K562 (cell line): ENCODE measurements around the gene ADAMTS2. TPM values are rescaled to one million over a fixed set of nuclear protein-coding genes. Genes with fewer than 3 reads are reported as not detected.

ENCODE experiments used
- ATAC-seq: fragments of 200-7000 bp; cut with Tn5 transposase; 3 replicates; pipeline ENCODE4 v1.9.1; 2020; ENCODE audit warnings: moderate library complexity
- BruUV-seq: library from RNA; stranded (reverse); fragments of 400-500 nt; replicated peaks from 2 replicates; lab custom pipeline; 2021; lab: Mats Ljungman, UMichigan
- CTCF ChIA-PET: fragments of 300-600 bp; formaldehyde crosslinking; extraction: SDS; loops from one replicate; lab custom pipeline; 2021; ENCODE audit warnings: low intra/inter-chr PET ratio; lab: Yijun Ruan, JAX
- POLR2A ChIA-PET: fragments of 300-600, 350-650 bp; sonication (Branson Sonifier 250); formaldehyde crosslinking; extraction: SDS; loops from one replicate; lab custom pipeline; 2021; ENCODE audit warnings: antibody characterized with exemption, inconsistent platforms; lab: Yijun Ruan, JAX
- DNase-seq, 4 experiments: peaks; one replicate each; pipeline versions ENCODE4 v3.0.0 to v3.0.0-alpha.2; 2011 to 2018; ENCODE audit warnings: low spot score in 3 of 4, mixed read lengths in 3 of 4; ENCODE audit errors: extremely low read depth in 1 of 4
- FAIRE-seq: peaks from 2 replicates; lab custom pipeline; 2011; peaks lifted over from hg19 to GRCh38; lab: Jason Lieb, UNC
- H2AFZ ChIP-seq: 2 replicates; pipeline ENCODE4 v1.6.0; 2011; ENCODE audit warnings: low read depth, low read length, control low read depth, inconsistent platforms
- H3K27ac ChIP-seq: fragments of 200-600 bp; 3 replicates; pipeline ENCODE4 v1.8.0; 2011; ENCODE audit warnings: low read depth, mild to moderate bottlenecking, control low read depth, inconsistent platforms, low read length, moderate library complexity, mixed read lengths; ENCODE audit errors: extremely low read depth
- H3K27me3 ChIP-seq, 2 experiments: fragments of 300-600 bp in 1 of 2; 2 replicates in 1 of 2; 3 replicates in 1 of 2; pipeline versions ENCODE4 v1.6.0 to v1.8.0; 2011; ENCODE audit warnings: inconsistent platforms in 2 of 2, low read length in 2 of 2, mild to moderate bottlenecking in 1 of 2, mixed read lengths in 1 of 2, moderate library complexity in 1 of 2; ENCODE audit not compliant: control insufficient read depth in 2 of 2, insufficient read depth in 2 of 2
- H3K36me3 ChIP-seq: fragments of 300-600 bp; 3 replicates; pipeline ENCODE4 v1.8.0; 2011; ENCODE audit warnings: mild to moderate bottlenecking, low read length, inconsistent platforms; ENCODE audit not compliant: control insufficient read depth, insufficient read depth
- H3K4me1 ChIP-seq, 2 experiments: fragments of 200-600 bp in 1 of 2; replicated peaks in 1 of 2; 2 replicates in 1 of 2; 3 replicates in 1 of 2; pipeline versions ENCODE4 v1.5.1 to v1.8.0; 2011; ENCODE audit warnings: inconsistent platforms in 2 of 2, low read length in 2 of 2, mild to moderate bottlenecking in 1 of 2, mixed read lengths in 1 of 2, moderate library complexity in 1 of 2; ENCODE audit not compliant: control insufficient read depth in 2 of 2, insufficient read depth in 2 of 2
- H3K4me2 ChIP-seq: 2 replicates; pipeline ENCODE4 v1.6.1; 2011; ENCODE audit warnings: low read length, control low read depth, inconsistent platforms, mixed read lengths; ENCODE audit not compliant: insufficient read depth
- H3K4me3 ChIP-seq: fragments of 200-600 bp; sonication (generic), shearing (Covaris generic); 2 replicates; pipeline ENCODE4 v1.5.1; 2016; ENCODE audit warnings: control low read depth, inconsistent platforms
- H3K79me2 ChIP-seq: fragments of 200-600 bp; 3 replicates; pipeline ENCODE4 v1.8.0; 2011; ENCODE audit warnings: low read length, inconsistent platforms; ENCODE audit not compliant: control insufficient read depth, insufficient read depth
- H3K9ac ChIP-seq, 2 experiments: 2 replicates each; pipeline versions ENCODE4 v1.6.0 to v1.6.1; 2011; ENCODE audit warnings: low read depth in 2 of 2, low read length in 2 of 2, control low read depth in 1 of 2, inconsistent platforms in 1 of 2, mild to moderate bottlenecking in 1 of 2, mixed read lengths in 1 of 2; ENCODE audit not compliant: insufficient read depth in 1 of 2
- H3K9me1 ChIP-seq: one replicate; pipeline ENCODE4 v1.6.0; 2011; ENCODE audit warnings: inconsistent platforms, mild to moderate bottlenecking, low read length, moderate library complexity; ENCODE audit not compliant: control insufficient read depth, insufficient read depth
- H3K9me3 ChIP-seq: replicated peaks from 2 replicates; pipeline ENCODE4 v1.5.1; 2011; ENCODE audit warnings: low read depth, low read length, inconsistent platforms; ENCODE audit not compliant: control insufficient read depth, insufficient read depth
- H4K20me1 ChIP-seq: replicated peaks from 2 replicates; pipeline ENCODE4 v1.6.1; 2011; ENCODE audit warnings: low read length, inconsistent platforms, mixed read lengths; ENCODE audit not compliant: control insufficient read depth, insufficient read depth
- E2F8 ChIP-seq: fragments of 450-650 bp; IDR thresholded peaks from 2 replicates; pipeline ENCODE4 v1.7.1; 2018; ENCODE audit warnings: mild to moderate bottlenecking, low read depth; ENCODE audit not compliant: partially characterized antibody
- GABPB1 ChIP-seq: sonication (generic); formaldehyde crosslinking; IDR thresholded peaks from 2 replicates; pipeline ENCODE4 v1.8.0; 2022; ENCODE audit warnings: mild to moderate bottlenecking, missing genetic modification reagents
- HDAC6 ChIP-seq: IDR thresholded peaks from 2 replicates; pipeline ENCODE4 v1.6.1; 2012; ENCODE audit warnings: low read depth, mild to moderate bottlenecking, control low read depth, inconsistent platforms, low read length, moderate library complexity
- LCOR ChIP-seq: sonication (generic); formaldehyde crosslinking; IDR thresholded peaks from 2 replicates; pipeline ENCODE4 v1.8.0; 2022; ENCODE audit warnings: mild to moderate bottlenecking, missing genetic modification reagents
- MECOM ChIP-seq: fragments of 250-450 bp; sonication (Bioruptor Pico); IDR thresholded peaks from 2 replicates; pipeline ENCODE4 v1.8.0; 2022; ENCODE audit warnings: inconsistent platforms
- RBM34 ChIP-seq: fragments of 200-400 bp; formaldehyde crosslinking; IDR thresholded peaks from 2 replicates; pipeline ENCODE4 v1.6.1; 2018; ENCODE audit warnings: low read length, borderline replicate concordance; ENCODE audit not compliant: insufficient read depth
- RNF219 ChIP-seq: fragments of 250-450 bp; sonication (Bioruptor Pico); IDR thresholded peaks from 2 replicates; pipeline ENCODE4 v1.5.0; 2022; ENCODE audit warnings: mild to moderate bottlenecking
- SIX5 ChIP-seq, 2 experiments: IDR thresholded peaks; 2 replicates each; pipeline ENCODE4 v1.6.1; 2011; ENCODE audit warnings: low read length in 2 of 2, borderline replicate concordance in 1 of 2, low read depth in 1 of 2, mild to moderate bottlenecking in 1 of 2, moderate library complexity in 1 of 2; ENCODE audit not compliant: insufficient read depth in 1 of 2
- ZBTB7A ChIP-seq: IDR thresholded peaks from 2 replicates; pipeline ENCODE4 v1.6.1; 2011; ENCODE audit warnings: low read depth, mild to moderate bottlenecking, low read length, moderate library complexity, borderline replicate concordance; ENCODE audit not compliant: control insufficient read depth
- ZKSCAN8 ChIP-seq: fragments of 200-800 bp; sonication (Bioruptor generic); IDR thresholded peaks from 2 replicates; pipeline ENCODE4 v1.6.1; 2016; ENCODE audit warnings: missing genetic modification characterization, missing compliant biosample characterization
- WGBS: fragments of 100-300 bp; shearing (Covaris generic); methylation state at CpG from one replicate; pipeline ENCODE4 v1.1.6; 2016; ENCODE audit warnings: low coverage, mixed read lengths; ENCODE audit not compliant: insufficient coverage; ENCODE audit errors: missing lambda C conversion rate; 5-methylcytosine and 5-hydroxymethylcytosine counted together
- in situ Hi-C: fragments of 300-500 bp; cut with MboI; formaldehyde crosslinking; loops from 4 replicates; pipeline ENCODE4 v1.15.0; 2018; ENCODE audit warnings: inconsistent platforms, mixed read lengths
- intact Hi-C: fragments of 100-400 bp; cut with micrococcal nuclease; formaldehyde crosslinking; loops from 2 replicates; pipeline ENCODE4 v1.14.2; 2022
- polyA plus RNA-seq, 8 experiments: library from polyadenylated mRNA; depleted of rRNA in 4 of 8; stranded (reverse) in 5 of 8; unstranded in 3 of 8; fragments of >200 nt; fragmentation: Nextera tagmentation in 2 of 8; fragmentation: Illumina TruSeq in 1 of 8; extraction: Ambion mirVana in 2 of 8; extraction: Trizol in 1 of 8; gene quantifications; 2 replicates each; pipeline versions ENCODE4 v1.2.1 to v1.2.3, GENCODE V29; 2011 to 2014; ENCODE audit warnings: inconsistent platforms in 1 of 8, missing spikeins in 1 of 8
- total RNA-seq, 7 experiments: library from RNA; depleted of rRNA in 6 of 7; stranded (reverse); fragments of >200 nt in 6 of 7; fragmentation: Illumina TruSeq in 2 of 7; extraction: Trizol in 2 of 7; gene quantifications; 2 replicates each; pipeline versions ENCODE4 v1.2.1 to v1.2.3, GENCODE V29; 2011 to 2021; ENCODE audit warnings: low replicate concordance in 1 of 7
- TF ChIP-seq, protein P1 (sequence below): fragments of 450-650 bp; IDR thresholded peaks from one replicate; pipeline ENCODE4 v1.6.1; 2018; ENCODE audit warnings: mild to moderate bottlenecking, moderate library complexity; ENCODE audit not compliant: partially characterized antibody
- TF ChIP-seq, protein P2 (sequence below): fragments of 450-650 bp; IDR thresholded peaks from 2 replicates; pipeline ENCODE4 v1.6.1; 2018; ENCODE audit warnings: mild to moderate bottlenecking, low read depth; ENCODE audit not compliant: partially characterized antibody

The ADAMTS2 gene
- total and polyA plus RNA-seq, 9 of the 15 experiments (the other 6 are each of a cell fraction or from before 2014, with no cell fraction given) = not detected

DNA sequence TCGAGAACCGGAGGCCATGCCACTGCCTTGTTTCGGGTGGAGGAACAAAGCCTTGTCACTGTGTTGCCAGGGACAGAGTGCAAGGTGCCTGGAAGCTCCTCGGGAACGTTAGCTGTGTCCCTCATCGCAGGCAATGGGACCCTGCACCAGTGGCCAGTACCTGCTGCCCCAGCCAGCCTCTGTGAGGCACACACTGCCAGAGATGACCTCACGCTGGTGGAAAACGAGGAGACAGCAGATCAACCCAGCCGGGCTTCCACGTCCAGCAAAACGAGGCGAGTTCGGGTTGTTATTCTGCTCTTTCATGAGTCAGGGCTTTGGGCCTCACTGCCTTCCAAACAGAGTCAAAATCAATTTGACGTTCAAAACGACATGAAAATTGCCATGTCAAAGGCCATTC, 104.1 kb downstream of the ADAMTS2 start:
- no peak overlapping the region for H3K9ac ChIP-seq
- TF ChIP-seq RBM34 = no peak
- no peak for TF ChIP-seq LCOR
- TF ChIP-seq SIX5 (IDR thresholded peaks at IDR 0.05; ENCODE audit: borderline replicate concordance in 1 of 2, insufficient read depth in 1 of 2, low read depth in 1 of 2, low read length in 2 of 2) = no peak
- TF ChIP-seq RNF219 (CRISPR knock-in tag) = no peak
- no peak for TF ChIP-seq GABPB1 (CRISPR knock-in tag)
- no peak for TF ChIP-seq ZBTB7A
- TF ChIP-seq, protein P1, sequence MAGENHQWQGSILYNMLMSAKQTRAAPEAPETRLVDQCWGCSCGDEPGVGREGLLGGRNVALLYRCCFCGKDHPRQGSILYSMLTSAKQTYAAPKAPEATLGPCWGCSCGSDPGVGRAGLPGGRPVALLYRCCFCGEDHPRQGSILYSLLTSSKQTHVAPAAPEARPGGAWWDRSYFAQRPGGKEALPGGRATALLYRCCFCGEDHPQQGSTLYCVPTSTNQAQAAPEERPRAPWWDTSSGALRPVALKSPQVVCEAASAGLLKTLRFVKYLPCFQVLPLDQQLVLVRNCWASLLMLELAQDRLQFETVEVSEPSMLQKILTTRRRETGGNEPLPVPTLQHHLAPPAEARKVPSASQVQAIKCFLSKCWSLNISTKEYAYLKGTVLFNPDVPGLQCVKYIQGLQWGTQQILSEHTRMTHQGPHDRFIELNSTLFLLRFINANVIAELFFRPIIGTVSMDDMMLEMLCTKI = no peak
- TF ChIP-seq, protein P2, sequence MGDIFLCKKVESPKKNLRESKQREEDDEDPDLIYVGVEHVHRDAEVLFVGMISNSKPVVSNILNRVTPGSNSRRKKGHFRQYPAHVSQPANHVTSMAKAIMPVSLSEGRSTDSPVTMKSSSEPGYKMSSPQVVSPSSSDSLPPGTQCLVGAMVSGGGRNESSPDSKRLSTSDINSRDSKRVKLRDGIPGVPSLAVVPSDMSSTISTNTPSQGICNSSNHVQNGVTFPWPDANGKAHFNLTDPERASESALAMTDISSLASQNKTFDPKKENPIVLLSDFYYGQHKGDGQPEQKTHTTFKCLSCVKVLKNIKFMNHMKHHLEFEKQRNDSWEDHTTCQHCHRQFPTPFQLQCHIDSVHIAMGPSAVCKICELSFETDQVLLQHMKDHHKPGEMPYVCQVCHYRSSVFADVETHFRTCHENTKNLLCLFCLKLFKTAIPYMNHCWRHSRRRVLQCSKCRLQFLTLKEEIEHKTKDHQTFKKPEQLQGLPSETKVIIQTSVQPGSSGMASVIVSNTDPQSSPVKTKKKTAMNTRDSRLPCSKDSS = no peak
- TF ChIP-seq ZKSCAN8 (CRISPR knock-in tag) = no peak
- no peak for TF ChIP-seq E2F8
- TF ChIP-seq HDAC6 = no peak
- TF ChIP-seq MECOM = no peak
- no peaks in the 10 kb centered on the region for H3K9me1 ChIP-seq
- ATAC-seq (no peak), DNase-seq (no peak), FAIRE-seq (no peak)
- intact Hi-C loops = no loop called here
- no peak overlapping the region for H3K4me3 ChIP-seq
- no peaks in the 10 kb centered on the region for H3K36me3 ChIP-seq
- H3K27ac ChIP-seq = no peak overlapping the region
- no peaks in the 10 kb centered on the region for H3K9me3 ChIP-seq
- WGBS = 2% methylated on average over 15 of the region's 15 CpGs
- H3K4me2 ChIP-seq = no peak overlapping the region
- no peak overlapping the region for H2AFZ ChIP-seq
- no TSS peak for BruUV-seq
- peaks cover 8 to 44% of the 10 kb centered on the region in 2 experiments; a peak in 4 of 5 replicates for H3K27me3 ChIP-seq
- no peaks in the 10 kb centered on the region for H3K79me2 ChIP-seq
- H4K20me1 ChIP-seq = no peaks in the 10 kb centered on the region
- POLR2A ChIA-PET = no interaction called here
- in situ Hi-C loops = no loop called here
- no peaks in the 10 kb centered on the region for H3K4me1 ChIP-seq
- CTCF ChIA-PET = no interaction called here
